ENCODE results near the gene CD69.

- TF ChIP-seq CTCF (IDR thresholded peaks at IDR 0.05): no peak
- TF ChIP-seq POLR2A (IDR thresholded peaks at IDR 0.05): no peak
Observed at GRCh38 chr12:9717070-9717925, 43.4 kb downstream of the CD69 start.
